ENCODE results near the gene GPR183.

Gene GPR183

DNA sequence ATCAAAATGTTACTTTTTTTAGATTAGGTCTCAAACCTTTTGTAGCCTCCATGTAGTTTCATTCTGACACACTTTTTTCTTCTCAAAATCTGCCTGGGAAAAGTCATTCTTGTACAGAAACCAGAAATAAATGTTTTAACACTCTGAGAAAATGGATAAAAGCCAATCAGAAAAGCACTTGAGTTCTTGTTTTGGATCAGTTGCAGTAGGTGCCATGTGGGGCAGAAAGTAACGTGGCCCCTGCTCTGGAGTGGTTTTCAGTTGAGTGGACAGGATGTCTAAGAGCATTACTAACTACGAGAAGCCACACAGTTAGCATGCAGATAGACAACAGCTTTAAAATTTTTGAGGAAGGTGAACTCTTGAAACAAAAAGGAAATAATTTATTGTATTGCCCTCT lies 19.1 kb downstream of the GPR183 start:
- Histone ChIP-seq H3K9me3 (ENCODE audit: control insufficient read depth, insufficient read depth, low read depth, low read length) (no peaks in the 10 kb centered on the region), H3K27ac (ENCODE audit: extremely low read depth, low read depth, low read length) (no peak overlapping the region), H3K4me3 (ENCODE audit: low read depth, low read length) (no peak overlapping the region), H3K36me3 (ENCODE audit: control insufficient read depth in 2 of 2, insufficient read depth in 1 of 2, low read length in 2 of 2) (no peaks in the 10 kb centered on the region), H3K4me1 (ENCODE audit: control insufficient read depth, insufficient read depth, low read length) (no peaks in the 10 kb centered on the region)
- ChIA-PET CTCF (interaction anchor here (0.6 kb wide), 1 partner anchor 9 kb away, joined by 3 read pairs; no protein-coding TSS in a partner anchor), POLR2A (no interaction called here)
- TF ChIP-seq ZNF585B (tag by site-specific recombination; IDR thresholded peaks at IDR 0.05), result no peak
- TF ChIP-seq ZNF132 (tag by site-specific recombination; IDR thresholded peaks at IDR 0.05; ENCODE audit: borderline replicate concordance), result no peak
- TF ChIP-seq ZNF48 (tag by site-specific recombination; IDR thresholded peaks at IDR 0.05), result no peak
- no peak for TF ChIP-seq RBAK (tag by site-specific recombination; IDR thresholded peaks at IDR 0.05)
- TF ChIP-seq, protein P1, sequence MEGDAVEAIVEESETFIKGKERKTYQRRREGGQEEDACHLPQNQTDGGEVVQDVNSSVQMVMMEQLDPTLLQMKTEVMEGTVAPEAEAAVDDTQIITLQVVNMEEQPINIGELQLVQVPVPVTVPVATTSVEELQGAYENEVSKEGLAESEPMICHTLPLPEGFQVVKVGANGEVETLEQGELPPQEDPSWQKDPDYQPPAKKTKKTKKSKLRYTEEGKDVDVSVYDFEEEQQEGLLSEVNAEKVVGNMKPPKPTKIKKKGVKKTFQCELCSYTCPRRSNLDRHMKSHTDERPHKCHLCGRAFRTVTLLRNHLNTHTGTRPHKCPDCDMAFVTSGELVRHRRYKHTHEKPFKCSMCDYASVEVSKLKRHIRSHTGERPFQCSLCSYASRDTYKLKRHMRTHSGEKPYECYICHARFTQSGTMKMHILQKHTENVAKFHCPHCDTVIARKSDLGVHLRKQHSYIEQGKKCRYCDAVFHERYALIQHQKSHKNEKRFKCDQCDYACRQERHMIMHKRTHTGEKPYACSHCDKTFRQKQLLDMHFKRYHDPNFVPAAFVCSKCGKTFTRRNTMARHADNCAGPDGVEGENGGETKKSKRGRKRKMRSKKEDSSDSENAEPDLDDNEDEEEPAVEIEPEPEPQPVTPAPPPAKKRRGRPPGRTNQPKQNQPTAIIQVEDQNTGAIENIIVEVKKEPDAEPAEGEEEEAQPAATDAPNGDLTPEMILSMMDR (tag by site-specific recombination; IDR thresholded peaks at IDR 0.05), result no peak
- no peak for TF ChIP-seq HOXD13 (CRISPR knock-in tag; IDR thresholded peaks at IDR 0.05; ENCODE audit: borderline replicate concordance)
- TF ChIP-seq GLIS2 (tag by site-specific recombination; IDR thresholded peaks at IDR 0.05), result no peak
- no peak for TF ChIP-seq ZNF658 (tag by site-specific recombination; IDR thresholded peaks at IDR 0.05)
- no peak for TF ChIP-seq ZBTB17 (tag by site-specific recombination; IDR thresholded peaks at IDR 0.05)
- no peak for TF ChIP-seq ZNF510 (tag by site-specific recombination; IDR thresholded peaks at IDR 0.05; ENCODE audit: insufficient replicate concordance)
- TF ChIP-seq, protein P2, sequence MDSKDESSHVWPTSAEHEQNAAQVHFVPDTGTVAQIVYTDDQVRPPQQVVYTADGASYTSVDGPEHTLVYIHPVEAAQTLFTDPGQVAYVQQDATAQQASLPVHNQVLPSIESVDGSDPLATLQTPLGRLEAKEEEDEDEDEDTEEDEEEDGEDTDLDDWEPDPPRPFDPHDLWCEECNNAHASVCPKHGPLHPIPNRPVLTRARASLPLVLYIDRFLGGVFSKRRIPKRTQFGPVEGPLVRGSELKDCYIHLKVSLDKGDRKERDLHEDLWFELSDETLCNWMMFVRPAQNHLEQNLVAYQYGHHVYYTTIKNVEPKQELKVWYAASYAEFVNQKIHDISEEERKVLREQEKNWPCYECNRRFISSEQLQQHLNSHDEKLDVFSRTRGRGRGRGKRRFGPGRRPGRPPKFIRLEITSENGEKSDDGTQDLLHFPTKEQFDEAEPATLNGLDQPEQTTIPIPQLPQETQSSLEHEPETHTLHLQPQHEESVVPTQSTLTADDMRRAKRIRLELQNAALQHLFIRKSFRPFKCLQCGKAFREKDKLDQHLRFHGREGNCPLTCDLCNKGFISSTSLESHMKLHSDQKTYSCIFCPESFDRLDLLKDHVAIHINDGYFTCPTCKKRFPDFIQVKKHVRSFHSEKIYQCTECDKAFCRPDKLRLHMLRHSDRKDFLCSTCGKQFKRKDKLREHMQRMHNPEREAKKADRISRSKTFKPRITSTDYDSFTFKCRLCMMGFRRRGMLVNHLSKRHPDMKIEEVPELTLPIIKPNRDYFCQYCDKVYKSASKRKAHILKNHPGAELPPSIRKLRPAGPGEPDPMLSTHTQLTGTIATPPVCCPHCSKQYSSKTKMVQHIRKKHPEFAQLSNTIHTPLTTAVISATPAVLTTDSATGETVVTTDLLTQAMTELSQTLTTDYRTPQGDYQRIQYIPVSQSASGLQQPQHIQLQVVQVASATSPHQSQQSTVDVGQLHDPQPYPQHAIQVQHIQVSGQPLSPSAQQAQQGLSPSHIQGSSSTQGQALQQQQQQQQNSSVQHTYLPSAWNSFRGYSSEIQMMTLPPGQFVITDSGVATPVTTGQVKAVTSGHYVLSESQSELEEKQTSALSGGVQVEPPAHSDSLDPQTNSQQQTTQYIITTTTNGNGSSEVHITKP (tag by site-specific recombination; IDR thresholded peaks at IDR 0.05), result no peak
- TF ChIP-seq REPIN1 (tag by site-specific recombination; IDR thresholded peaks at IDR 0.05; ENCODE audit: low read depth), result no peak
- TF ChIP-seq ZNF2 (tag by site-specific recombination; IDR thresholded peaks at IDR 0.05), result no peak
- TF ChIP-seq ZNF560 (tag by site-specific recombination; IDR thresholded peaks at IDR 0.05; ENCODE audit: borderline replicate concordance), result no peak
- no peak for TF ChIP-seq ZNF830 (tag by site-specific recombination; IDR thresholded peaks at IDR 0.05; ENCODE audit: low read depth)
- TF ChIP-seq ZNF600 (tag by site-specific recombination; IDR thresholded peaks at IDR 0.05), result no peak
- TF ChIP-seq ZSCAN30 (tag by site-specific recombination; IDR thresholded peaks at IDR 0.05), result no peak
- no peak for TF ChIP-seq ZNF416 (tag by site-specific recombination; IDR thresholded peaks at IDR 0.05)
- no peak for TF ChIP-seq KLF10 (tag by site-specific recombination; IDR thresholded peaks at IDR 0.05)

DNA sequence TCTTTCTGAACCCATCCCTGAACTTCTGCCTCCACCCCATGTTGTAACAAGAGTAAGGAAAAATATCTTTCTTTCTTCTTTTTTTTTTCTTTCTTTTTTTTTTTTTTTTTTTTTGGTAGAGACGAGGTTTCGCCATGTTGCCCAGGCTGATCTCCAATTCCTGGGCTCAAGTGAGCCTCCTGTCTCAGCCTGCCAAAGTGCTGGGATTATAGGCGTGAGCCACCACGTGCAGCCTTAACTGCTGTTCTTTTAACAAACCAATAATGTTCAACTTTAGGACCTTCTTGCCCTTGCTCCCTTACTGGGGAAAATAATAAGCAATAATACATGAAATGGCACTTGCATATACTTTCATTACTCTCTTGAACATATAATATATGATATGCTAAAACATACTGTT lies 19.6 kb downstream of the GPR183 start:
- POLR2A ChIA-PET, result no interaction called here
- H3K4me3 ChIP-seq (ENCODE audit: low read depth, low read length), result no peak overlapping the region
- no peak overlapping the region for H3K27ac ChIP-seq (ENCODE audit: extremely low read depth, low read depth, low read length)
- CTCF ChIA-PET, result interaction anchor here (0.5 kb wide), 1 partner anchor 47 kb away, joined by 3 read pairs; no protein-coding TSS in a partner anchor
- no peaks in the 10 kb centered on the region for H3K4me1 ChIP-seq (ENCODE audit: control insufficient read depth, insufficient read depth, low read length)
- H3K9me3 ChIP-seq (ENCODE audit: control insufficient read depth, insufficient read depth, low read depth, low read length), result no peaks in the 10 kb centered on the region
- no peaks in the 10 kb centered on the region for H3K36me3 ChIP-seq (ENCODE audit: control insufficient read depth in 2 of 2, insufficient read depth in 1 of 2, low read length in 2 of 2)
- TF ChIP-seq ZNF624 (tag by site-specific recombination; IDR thresholded peaks at IDR 0.05) (no peak), ZNF174 (tag by site-specific recombination; IDR thresholded peaks at IDR 0.05) (no peak), GLIS2 (tag by site-specific recombination; IDR thresholded peaks at IDR 0.05) (no peak), IKZF3 (tag by site-specific recombination; IDR thresholded peaks at IDR 0.05) (no peak), YY1 (tag by site-specific recombination; IDR thresholded peaks at IDR 0.05) (no peak), ZNF404 (tag by site-specific recombination; IDR thresholded peaks at IDR 0.05) (no peak)
- TF ChIP-seq, protein P3, sequence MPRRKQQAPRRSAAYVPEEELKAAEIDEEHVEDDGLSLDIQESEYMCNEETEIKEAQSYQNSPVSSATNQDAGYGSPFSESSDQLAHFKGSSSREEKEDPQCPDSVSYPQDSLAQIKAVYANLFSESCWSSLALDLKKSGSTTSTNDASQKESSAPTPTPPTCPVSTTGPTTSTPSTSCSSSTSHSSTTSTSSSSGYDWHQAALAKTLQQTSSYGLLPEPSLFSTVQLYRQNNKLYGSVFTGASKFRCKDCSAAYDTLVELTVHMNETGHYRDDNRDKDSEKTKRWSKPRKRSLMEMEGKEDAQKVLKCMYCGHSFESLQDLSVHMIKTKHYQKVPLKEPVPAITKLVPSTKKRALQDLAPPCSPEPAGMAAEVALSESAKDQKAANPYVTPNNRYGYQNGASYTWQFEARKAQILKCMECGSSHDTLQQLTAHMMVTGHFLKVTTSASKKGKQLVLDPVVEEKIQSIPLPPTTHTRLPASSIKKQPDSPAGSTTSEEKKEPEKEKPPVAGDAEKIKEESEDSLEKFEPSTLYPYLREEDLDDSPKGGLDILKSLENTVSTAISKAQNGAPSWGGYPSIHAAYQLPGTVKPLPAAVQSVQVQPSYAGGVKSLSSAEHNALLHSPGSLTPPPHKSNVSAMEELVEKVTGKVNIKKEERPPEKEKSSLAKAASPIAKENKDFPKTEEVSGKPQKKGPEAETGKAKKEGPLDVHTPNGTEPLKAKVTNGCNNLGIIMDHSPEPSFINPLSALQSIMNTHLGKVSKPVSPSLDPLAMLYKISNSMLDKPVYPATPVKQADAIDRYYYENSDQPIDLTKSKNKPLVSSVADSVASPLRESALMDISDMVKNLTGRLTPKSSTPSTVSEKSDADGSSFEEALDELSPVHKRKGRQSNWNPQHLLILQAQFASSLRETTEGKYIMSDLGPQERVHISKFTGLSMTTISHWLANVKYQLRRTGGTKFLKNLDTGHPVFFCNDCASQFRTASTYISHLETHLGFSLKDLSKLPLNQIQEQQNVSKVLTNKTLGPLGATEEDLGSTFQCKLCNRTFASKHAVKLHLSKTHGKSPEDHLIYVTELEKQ (tag by site-specific recombination; IDR thresholded peaks at IDR 0.05; ENCODE audit: borderline replicate concordance), result no peak
- TF ChIP-seq, protein P4, sequence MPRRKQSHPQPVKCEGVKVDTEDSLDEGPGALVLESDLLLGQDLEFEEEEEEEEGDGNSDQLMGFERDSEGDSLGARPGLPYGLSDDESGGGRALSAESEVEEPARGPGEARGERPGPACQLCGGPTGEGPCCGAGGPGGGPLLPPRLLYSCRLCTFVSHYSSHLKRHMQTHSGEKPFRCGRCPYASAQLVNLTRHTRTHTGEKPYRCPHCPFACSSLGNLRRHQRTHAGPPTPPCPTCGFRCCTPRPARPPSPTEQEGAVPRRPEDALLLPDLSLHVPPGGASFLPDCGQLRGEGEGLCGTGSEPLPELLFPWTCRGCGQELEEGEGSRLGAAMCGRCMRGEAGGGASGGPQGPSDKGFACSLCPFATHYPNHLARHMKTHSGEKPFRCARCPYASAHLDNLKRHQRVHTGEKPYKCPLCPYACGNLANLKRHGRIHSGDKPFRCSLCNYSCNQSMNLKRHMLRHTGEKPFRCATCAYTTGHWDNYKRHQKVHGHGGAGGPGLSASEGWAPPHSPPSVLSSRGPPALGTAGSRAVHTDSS (tag by site-specific recombination; IDR thresholded peaks at IDR 0.05), result no peak
